HEK293 (cell line): ENCODE measurements around the gene DXO.

Experiments used
- CTCF ChIP-seq: fragments of 450-650 bp; formaldehyde crosslinking; IDR thresholded peaks from 2 replicates; pipeline ENCODE4 v1.5.1; 2016; ENCODE audit warnings: missing biosample characterization, missing genetic modification characterization
- HOXA7 ChIP-seq: sonication (generic); formaldehyde crosslinking; IDR thresholded peaks from 2 replicates; pipeline ENCODE4 v1.8.1; 2022; ENCODE audit warnings: missing genetic modification reagents, borderline replicate concordance
- PRDM6 ChIP-seq: fragments of 450-650 bp; formaldehyde crosslinking; IDR thresholded peaks from 2 replicates; pipeline ENCODE4 v1.5.1; 2017; ENCODE audit warnings: missing biosample characterization, missing genetic modification characterization
- REPIN1 ChIP-seq: fragments of 450-650 bp; formaldehyde crosslinking; IDR thresholded peaks from 2 replicates; pipeline ENCODE4 v1.5.1; 2017; ENCODE audit warnings: missing biosample characterization, missing genetic modification characterization, low read depth
- ZBTB26 ChIP-seq: fragments of 450-650 bp; formaldehyde crosslinking; optimal IDR thresholded peaks from 2 replicates; pipeline ENCODE3; 2016; ENCODE audit warnings: missing biosample characterization, mild to moderate bottlenecking, missing genetic modification characterization
- ZNF184 ChIP-seq: fragments of 450-650 bp; IDR thresholded peaks from 2 replicates; pipeline ENCODE4 v1.5.1; 2018; ENCODE audit warnings: missing biosample characterization, mild to moderate bottlenecking, missing genetic modification characterization
- ZNF292 ChIP-seq: fragments of 450-650 bp; formaldehyde crosslinking; IDR thresholded peaks from 2 replicates; pipeline ENCODE4 v1.5.1; 2016; ENCODE audit warnings: low read depth, missing biosample characterization, missing genetic modification characterization, borderline replicate concordance
- ZNF324 ChIP-seq: fragments of 450-650 bp; formaldehyde crosslinking; IDR thresholded peaks from 2 replicates; pipeline ENCODE4 v1.5.1; 2016; ENCODE audit warnings: missing biosample characterization, missing genetic modification characterization
- ZNF416 ChIP-seq: fragments of 450-650 bp; formaldehyde crosslinking; IDR thresholded peaks from 2 replicates; pipeline ENCODE4 v1.5.1; 2016; ENCODE audit warnings: missing biosample characterization, missing genetic modification characterization
- ZNF571 ChIP-seq: fragments of 450-650 bp; formaldehyde crosslinking; IDR thresholded peaks from 2 replicates; pipeline ENCODE4 v1.5.0; 2017; ENCODE audit warnings: missing biosample characterization, missing genetic modification characterization
- ZNF692 ChIP-seq: fragments of 450-650 bp; formaldehyde crosslinking; IDR thresholded peaks from 2 replicates; pipeline ENCODE4 v1.5.1; 2016; ENCODE audit warnings: missing biosample characterization, missing genetic modification characterization

- TF ChIP-seq CTCF (tag by site-specific recombination) = no peak
- TF ChIP-seq ZNF692 = no peak
- no peak for TF ChIP-seq ZNF416
- no peak for TF ChIP-seq ZNF184 (tag by site-specific recombination)
- TF ChIP-seq ZNF324 (tag by site-specific recombination) = no peak
- TF ChIP-seq ZNF292 (tag by site-specific recombination) = no peak
- TF ChIP-seq HOXA7 = no peak
- TF ChIP-seq REPIN1 (tag by site-specific recombination) = no peak
- no peak for TF ChIP-seq ZBTB26
- TF ChIP-seq PRDM6 (tag by site-specific recombination) = no peak
- TF ChIP-seq ZNF571 (tag by site-specific recombination) = no peak
Observed at GRCh38 chr6:31952890-31953289, 19.0 kb downstream of the DXO start.
